Epidermal melanocyte (primary cell): Measurements from ENCODE around the gene ZNRF3.
A peak's percentile ranks its signal among the peaks of the same experiment; 100 is the strongest.

ENCODE experiments used
- DNase-seq: peaks from one replicate; pipeline ENCODE4 v3.0.0; 2011; ENCODE audit warnings: low spot score; ENCODE audit not compliant: insufficient read length

Gene ZNRF3

GRCh38 chr22:29083933-29084591 is 200.7 kb downstream of the ZNRF3 start:
- no peak for DNase-seq

GRCh38 chr22:29087012-29087411 is 203.6 kb downstream of the ZNRF3 start:
- no peak for DNase-seq

GRCh38 chr22:29088809-29089208 is 205.4 kb downstream of the ZNRF3 start:
- no peak for DNase-seq

GRCh38 chr22:29089507-29089906 is 206.1 kb downstream of the ZNRF3 start:
- DNase-seq = no peak

GRCh38 chr22:29090039-29090438 is 206.7 kb downstream of the ZNRF3 start:
- DNase-seq = no peak

- no peak for DNase-seq
These were observed 208.9 kb downstream of the ZNRF3 start for GRCh38 chr22:29092243-29092642.

- DNase-seq = no peak
These were observed 209.7 kb downstream of the ZNRF3 start for GRCh38 chr22:29093030-29093429.

- peak; percentile 69 for DNase-seq
These were observed 210.3 kb downstream of the ZNRF3 start for GRCh38 chr22:29093501-29094300.

- DNase-seq = no peak
These were observed 212.1 kb downstream of the ZNRF3 start for GRCh38 chr22:29095459-29095858.

- peak; percentile 61 for DNase-seq
These were observed 213.6 kb downstream of the ZNRF3 start for GRCh38 chr22:29096736-29097669.

GRCh38 chr22:29098296-29098695 is 214.9 kb downstream of the ZNRF3 start:
- no peak for DNase-seq

- no peak for DNase-seq
These were observed 218.9 kb downstream of the ZNRF3 start for GRCh38 chr22:29102300-29102699.

GRCh38 chr22:29103121-29103520 is 219.7 kb downstream of the ZNRF3 start:
- no peak for DNase-seq

GRCh38 chr22:29105468-29105867 is 222.1 kb downstream of the ZNRF3 start:
- DNase-seq = no peak

- no peak for DNase-seq
These were observed 223.5 kb downstream of the ZNRF3 start for GRCh38 chr22:29106839-29107238.
